ENCODE data around the gene FBXO31.

The FBXO31 gene

DNA sequence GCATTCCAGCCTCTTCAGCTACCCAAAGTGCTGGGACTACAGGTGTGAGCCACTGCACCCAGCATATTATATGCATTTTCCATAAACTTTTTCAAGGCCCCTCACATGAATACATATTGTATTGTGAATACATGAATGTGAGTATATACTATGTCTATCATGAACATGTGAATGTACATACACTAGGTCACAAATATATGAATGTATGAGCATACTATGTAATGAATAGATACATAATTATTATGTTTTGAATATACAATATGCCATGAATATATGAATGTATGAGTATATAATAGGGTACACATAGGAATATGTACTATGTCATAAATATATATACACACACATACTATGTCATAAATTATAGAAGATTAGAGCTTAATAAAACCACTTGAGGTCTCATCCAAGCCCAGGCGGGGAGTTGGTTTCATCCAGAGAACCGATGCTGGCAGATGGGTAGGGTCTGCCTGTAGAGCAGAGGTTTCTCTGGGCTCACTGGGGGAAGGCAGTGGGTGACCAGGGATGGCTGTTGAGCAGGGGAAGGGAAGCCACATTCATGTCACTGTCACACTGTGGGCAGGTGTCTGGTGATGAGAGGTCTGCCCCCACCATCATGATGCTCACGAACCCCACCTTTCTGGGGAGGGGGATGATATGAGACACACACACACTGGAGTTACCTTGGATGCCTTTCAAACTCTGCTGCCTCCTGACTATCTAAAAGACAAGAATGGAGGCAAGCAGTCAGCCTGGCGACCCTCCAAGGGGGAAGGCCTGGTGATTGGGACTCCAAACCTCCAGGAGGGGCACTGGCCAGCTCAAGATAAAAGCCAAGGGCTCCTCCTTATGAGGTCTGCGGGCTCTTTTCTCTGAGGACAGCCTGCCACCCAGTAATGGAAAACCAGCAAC lies 73.7 kb downstream of the FBXO31 start:
- H3K27ac ChIP-seq (ENCODE audit: low read length), result no peak overlapping the region
- H3K9ac ChIP-seq (ENCODE audit: low read depth, low read length), result no peak overlapping the region
- H3K9me3 ChIP-seq (ENCODE audit: insufficient read depth, low read length, severe bottlenecking), result peaks cover 3% of the 10 kb centered on the region
- H4K20me1 ChIP-seq (ENCODE audit: insufficient read depth, low read length), result no peaks in the 10 kb centered on the region
- H3K36me3 ChIP-seq (ENCODE audit: insufficient read depth, low read length), result no peaks in the 10 kb centered on the region
- H3K27me3 ChIP-seq (ENCODE audit: insufficient read depth, low read length, poor library complexity), result no peaks in the 10 kb centered on the region
- no peak overlapping the region for H2AFZ ChIP-seq (ENCODE audit: low read depth, low read length)
- TF ChIP-seq, protein P1, sequence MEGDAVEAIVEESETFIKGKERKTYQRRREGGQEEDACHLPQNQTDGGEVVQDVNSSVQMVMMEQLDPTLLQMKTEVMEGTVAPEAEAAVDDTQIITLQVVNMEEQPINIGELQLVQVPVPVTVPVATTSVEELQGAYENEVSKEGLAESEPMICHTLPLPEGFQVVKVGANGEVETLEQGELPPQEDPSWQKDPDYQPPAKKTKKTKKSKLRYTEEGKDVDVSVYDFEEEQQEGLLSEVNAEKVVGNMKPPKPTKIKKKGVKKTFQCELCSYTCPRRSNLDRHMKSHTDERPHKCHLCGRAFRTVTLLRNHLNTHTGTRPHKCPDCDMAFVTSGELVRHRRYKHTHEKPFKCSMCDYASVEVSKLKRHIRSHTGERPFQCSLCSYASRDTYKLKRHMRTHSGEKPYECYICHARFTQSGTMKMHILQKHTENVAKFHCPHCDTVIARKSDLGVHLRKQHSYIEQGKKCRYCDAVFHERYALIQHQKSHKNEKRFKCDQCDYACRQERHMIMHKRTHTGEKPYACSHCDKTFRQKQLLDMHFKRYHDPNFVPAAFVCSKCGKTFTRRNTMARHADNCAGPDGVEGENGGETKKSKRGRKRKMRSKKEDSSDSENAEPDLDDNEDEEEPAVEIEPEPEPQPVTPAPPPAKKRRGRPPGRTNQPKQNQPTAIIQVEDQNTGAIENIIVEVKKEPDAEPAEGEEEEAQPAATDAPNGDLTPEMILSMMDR (IDR thresholded peaks at IDR 0.05; ENCODE audit: borderline replicate concordance, extremely low read depth, low read length, poor library complexity, severe bottlenecking), result no peak
- no peak for TF ChIP-seq EZH2 (IDR thresholded peaks at IDR 0.05; ENCODE audit: borderline replicate concordance, low read depth, low read length, severe bottlenecking)
- ATAC-seq (ENCODE audit: insufficient read depth, low read depth) (no peak), DNase-seq (no peak)
- peaks cover 2% of the 10 kb centered on the region for H3K4me1 ChIP-seq (ENCODE audit: insufficient read depth, low read length)
- H3K4me2 ChIP-seq (ENCODE audit: insufficient read depth, low read length), result no peak overlapping the region
- H3K4me3 ChIP-seq (ENCODE audit: low read depth in 1 of 2, low read length in 2 of 2), result no peak overlapping the region
- no peaks in the 10 kb centered on the region for H3K79me2 ChIP-seq (ENCODE audit: insufficient read depth, low read length)

- no peak for DNase-seq
- TF ChIP-seq, protein P1 (IDR thresholded peaks at IDR 0.05; ENCODE audit: borderline replicate concordance, extremely low read depth, low read length, poor library complexity, severe bottlenecking), result no peak
- no peak for TF ChIP-seq EZH2 (IDR thresholded peaks at IDR 0.05; ENCODE audit: borderline replicate concordance, low read depth, low read length, severe bottlenecking)
- H3K4me3 ChIP-seq (ENCODE audit: low read depth in 1 of 2, low read length in 2 of 2), result no peak overlapping the region
- no peaks in the 10 kb centered on the region for H3K27me3 ChIP-seq (ENCODE audit: insufficient read depth, low read length, poor library complexity)
- peaks cover 3% of the 10 kb centered on the region for H3K9me3 ChIP-seq (ENCODE audit: insufficient read depth, low read length, severe bottlenecking)
- no peaks in the 10 kb centered on the region for H3K36me3 ChIP-seq (ENCODE audit: insufficient read depth, low read length)
- ATAC-seq (ENCODE audit: insufficient read depth, low read depth), result no peak
- H3K4me2 ChIP-seq (ENCODE audit: insufficient read depth, low read length), result no peak overlapping the region
- H3K4me1 ChIP-seq (ENCODE audit: insufficient read depth, low read length), result peaks cover 13% of the 10 kb centered on the region
- no peaks in the 10 kb centered on the region for H3K79me2 ChIP-seq (ENCODE audit: insufficient read depth, low read length)
- H4K20me1 ChIP-seq (ENCODE audit: insufficient read depth, low read length), result no peaks in the 10 kb centered on the region
- no peak overlapping the region for H3K27ac ChIP-seq (ENCODE audit: low read length)
- no peak overlapping the region for H2AFZ ChIP-seq (ENCODE audit: low read depth, low read length)
- no peak overlapping the region for H3K9ac ChIP-seq (ENCODE audit: low read depth, low read length)
These were observed 74.8 kb downstream of the FBXO31 start for GRCh38 chr16:87308826-87309225.

DNA sequence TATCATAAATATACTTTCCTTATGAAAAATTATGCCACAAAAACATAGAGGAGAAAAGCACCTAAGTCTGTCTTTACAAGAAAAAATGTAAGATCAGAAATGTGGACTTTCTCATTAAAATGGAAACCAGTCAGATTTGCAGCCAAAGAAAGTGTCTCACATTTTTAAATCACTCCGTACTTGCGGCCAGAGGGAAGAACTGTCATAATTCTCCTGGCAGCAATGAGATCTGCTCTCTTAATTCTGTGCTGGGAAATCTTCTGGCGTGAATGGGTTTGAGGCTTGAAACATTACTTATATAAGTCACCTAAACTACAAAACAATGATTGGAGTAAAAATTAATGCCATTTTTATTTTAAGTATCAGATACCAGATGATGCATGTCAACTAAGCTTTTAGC lies 77.1 kb downstream of the FBXO31 start:
- no peak for ATAC-seq (ENCODE audit: insufficient read depth, low read depth)
- peaks cover 25% of the 10 kb centered on the region for H3K4me1 ChIP-seq (ENCODE audit: insufficient read depth, low read length)
- no peak overlapping the region for H2AFZ ChIP-seq (ENCODE audit: low read depth, low read length)
- H3K36me3 ChIP-seq (ENCODE audit: insufficient read depth, low read length), result no peaks in the 10 kb centered on the region
- no peaks in the 10 kb centered on the region for H4K20me1 ChIP-seq (ENCODE audit: insufficient read depth, low read length)
- H3K27me3 ChIP-seq (ENCODE audit: insufficient read depth, low read length, poor library complexity), result no peaks in the 10 kb centered on the region
- H3K4me2 ChIP-seq (ENCODE audit: insufficient read depth, low read length), result no peak overlapping the region
- TF ChIP-seq, protein P1 (IDR thresholded peaks at IDR 0.05; ENCODE audit: borderline replicate concordance, extremely low read depth, low read length, poor library complexity, severe bottlenecking), result no peak
- TF ChIP-seq EZH2 (IDR thresholded peaks at IDR 0.05; ENCODE audit: borderline replicate concordance, low read depth, low read length, severe bottlenecking), result no peak
- no peak overlapping the region for H3K27ac ChIP-seq (ENCODE audit: low read length)
- H3K79me2 ChIP-seq (ENCODE audit: insufficient read depth, low read length), result no peaks in the 10 kb centered on the region
- DNase-seq, result no peak
- no peak overlapping the region for H3K4me3 ChIP-seq (ENCODE audit: low read depth in 1 of 2, low read length in 2 of 2)
- peaks cover 3% of the 10 kb centered on the region for H3K9me3 ChIP-seq (ENCODE audit: insufficient read depth, low read length, severe bottlenecking)
- H3K9ac ChIP-seq (ENCODE audit: low read depth, low read length), result no peak overlapping the region
